Endothelial cell of umbilical vein (primary cell): ENCODE measurements around the gene TOR4A. TPM values are rescaled to one million over a fixed set of nuclear protein-coding genes. Genes with fewer than 3 reads are reported as not detected.

Experiments
- BruUV-seq: library from RNA; stranded (reverse); fragments of 400-500 nt; replicated peaks from 2 replicates; lab custom pipeline; 2021; lab: Mats Ljungman, UMichigan
- CTCF ChIA-PET: fragments of 300-600, 350-600 bp; sonication (Branson Sonifier 250); formaldehyde crosslinking; loops from one replicate; lab custom pipeline; 2021; ENCODE audit warnings: antibody characterized with exemption, inconsistent platforms; lab: Charles Lee
- POLR2A ChIA-PET: fragments of 300-600, 350-600 bp; sonication (Branson Sonifier 250); formaldehyde crosslinking; loops from one replicate; lab custom pipeline; 2021; ENCODE audit warnings: antibody characterized with exemption, inconsistent platforms; lab: Charles Lee
- DNase-seq: peaks from one replicate; pipeline ENCODE4 v3.0.0-alpha.2; 2011; ENCODE audit warnings: low read depth, low spot score
- FAIRE-seq: peaks from 2 replicates; lab custom pipeline; 2011; peaks lifted over from hg19 to GRCh38; lab: Jason Lieb, UNC
- H2AFZ ChIP-seq: 2 replicates; pipeline ENCODE4 v1.6.0; 2012; ENCODE audit warnings: low read depth, low read length, control low read depth, inconsistent platforms
- H3K27ac ChIP-seq: 2 replicates; pipeline ENCODE4 v1.5.1; 2011; ENCODE audit warnings: low read depth, mild to moderate bottlenecking, control low read depth, low read length, moderate library complexity; ENCODE audit not compliant: insufficient read depth
- H3K27me3 ChIP-seq, 2 experiments: 2 replicates each; pipeline versions ENCODE4 v1.6.0 to v1.6.1; 2011; ENCODE audit warnings: low read length in 2 of 2, mixed read lengths in 1 of 2; ENCODE audit not compliant: control insufficient read depth in 2 of 2, insufficient read depth in 2 of 2
- H3K36me3 ChIP-seq, 2 experiments: 2 replicates in 1 of 2; 3 replicates in 1 of 2; pipeline ENCODE4 v1.5.1; 2011; ENCODE audit warnings: low read length in 2 of 2, mild to moderate bottlenecking in 1 of 2, moderate library complexity in 1 of 2; ENCODE audit not compliant: control insufficient read depth in 2 of 2, insufficient read depth in 2 of 2; ENCODE audit errors: extremely low read depth in 1 of 2
- H3K4me1 ChIP-seq: 3 replicates; pipeline ENCODE4 v1.5.1; 2011; ENCODE audit warnings: mild to moderate bottlenecking, low read length; ENCODE audit not compliant: control insufficient read depth, insufficient read depth; ENCODE audit errors: extremely low read depth
- H3K4me2 ChIP-seq: 2 replicates; pipeline ENCODE4 v1.6.1; 2011; ENCODE audit warnings: low read length, control low read depth, mixed read lengths; ENCODE audit not compliant: insufficient read depth
- H3K4me3 ChIP-seq, 3 experiments: fragments of 200-600 bp in 1 of 3; sonication (generic), shearing (Covaris generic) in 1 of 3; replicated peaks in 1 of 3; 2 replicates each; pipeline ENCODE4 v1.5.1; 2011 to 2016; ENCODE audit warnings: control low read depth in 3 of 3, low read length in 3 of 3, mild to moderate bottlenecking in 2 of 3, inconsistent platforms in 1 of 3, low read depth in 1 of 3, moderate library complexity in 1 of 3; ENCODE audit not compliant: insufficient read depth in 1 of 3
- H3K79me2 ChIP-seq: 2 replicates; pipeline ENCODE4 v1.6.0; 2012; ENCODE audit warnings: low read length, inconsistent platforms; ENCODE audit not compliant: control insufficient read depth, insufficient read depth
- H3K9ac ChIP-seq: replicated peaks from 2 replicates; pipeline ENCODE3; 2011; ENCODE audit warnings: low read length, control low read depth; ENCODE audit not compliant: insufficient read depth; ENCODE audit errors: extremely low read depth
- H3K9me1 ChIP-seq: replicated peaks from 3 replicates; pipeline ENCODE4 v1.6.0; 2011; ENCODE audit warnings: mild to moderate bottlenecking, low read length; ENCODE audit not compliant: control insufficient read depth, insufficient read depth; ENCODE audit errors: extremely low read depth
- H3K9me3 ChIP-seq: replicated peaks from 2 replicates; pipeline ENCODE4 v1.5.1; 2012; ENCODE audit warnings: low read length, inconsistent platforms; ENCODE audit not compliant: control insufficient read depth, insufficient read depth
- H4K20me1 ChIP-seq: replicated peaks from 2 replicates; pipeline ENCODE3; 2011; ENCODE audit warnings: mild to moderate bottlenecking, low read length; ENCODE audit not compliant: control insufficient read depth, insufficient read depth; ENCODE audit errors: extremely low read depth
- CTCF ChIP-seq, 2 donors: IDR thresholded peaks; 1 replicate in 1 of 2; 2 replicates in 1 of 2; pipeline ENCODE4 v1.5.1; 2011; ENCODE audit warnings: low read length in 2 of 2, mild to moderate bottlenecking in 2 of 2, moderate library complexity in 2 of 2, control low read depth in 1 of 2, inconsistent platforms in 1 of 2, low read depth in 1 of 2; ENCODE audit not compliant: insufficient read depth in 1 of 2; ENCODE audit errors: extremely low read depth in 1 of 2
- EZH2 ChIP-seq: IDR thresholded peaks from 2 replicates; pipeline ENCODE4 v1.6.1; 2012; ENCODE audit warnings: borderline replicate concordance, low read depth, mild to moderate bottlenecking, moderate library complexity, low read length, inconsistent platforms; ENCODE audit not compliant: severe bottlenecking
- FOS ChIP-seq: IDR thresholded peaks from 2 replicates; pipeline ENCODE4 v1.6.1; 2011; ENCODE audit warnings: mild to moderate bottlenecking, low read length, moderate library complexity, borderline replicate concordance; ENCODE audit not compliant: insufficient read depth
- GATA2 ChIP-seq: IDR thresholded peaks from 2 replicates; pipeline ENCODE4 v1.7.0; 2011; ENCODE audit warnings: low read depth, mild to moderate bottlenecking, moderate library complexity, mixed read lengths, low read length; ENCODE audit not compliant: insufficient read length, insufficient read depth
- JUN ChIP-seq: IDR thresholded peaks from 2 replicates; pipeline ENCODE4 v1.6.1; 2011; ENCODE audit warnings: borderline replicate concordance, low read depth; ENCODE audit not compliant: insufficient read length, insufficient read depth
- MYC ChIP-seq: IDR thresholded peaks from one replicate; pipeline ENCODE4 v1.6.1; 2011; ENCODE audit warnings: mild to moderate bottlenecking, low read depth, low read length
- POLR2A ChIP-seq: IDR thresholded peaks from 2 replicates; pipeline ENCODE4 v1.6.1; 2012; ENCODE audit warnings: low read depth, mild to moderate bottlenecking, control low read depth, low read length
- POLR2AphosphoS5 ChIP-seq: IDR thresholded peaks from 2 replicates; pipeline ENCODE4 v1.6.1; 2012; ENCODE audit warnings: low read depth, mild to moderate bottlenecking, control low read depth, low read length, moderate library complexity; ENCODE audit not compliant: insufficient read depth
- dilution Hi-C: fragments of 300-500 bp; cut with MboI; formaldehyde crosslinking; loops from one replicate; pipeline ENCODE4 v1.15.0; 2019; ENCODE audit warnings: low sequenced_read_pairs; ENCODE audit not compliant: extremely low pct_ligation_motif_present
- intact Hi-C: fragments of 100-400 bp; cut with micrococcal nuclease; formaldehyde crosslinking; loops from one replicate; pipeline ENCODE4 v1.10.0; 2022
- polyA plus RNA-seq, 4 experiments: library from polyadenylated mRNA; depleted of rRNA in 3 of 4; stranded (reverse) in 3 of 4; unstranded in 1 of 4; fragments of >200 nt; gene quantifications; 2 replicates each; pipeline versions ENCODE4 v1.2.1 to v1.2.3, GENCODE V29; 2011 to 2012; ENCODE audit warnings: missing spikeins in 1 of 4
- total RNA-seq: library from RNA; stranded (reverse); gene quantifications from 2 replicates; pipeline ENCODE4 v1.2.3, GENCODE V29; 2021

The TOR4A gene
- total and polyA plus RNA-seq, 2 donors (not counting 3 experiments of a cell fraction or from before 2014, with no cell fraction given): 32.4 to 48.0 TPM

- no peaks in the 10 kb centered on the region for H4K20me1 ChIP-seq
- dilution Hi-C loops (no loop called here), intact Hi-C loops (loop anchor here (1.0 kb wide), 3 partner anchors 15 to 33 kb away; no protein-coding TSS in a partner anchor)
- no peak for TF ChIP-seq EZH2
- peak; percentile 70 for TF ChIP-seq POLR2AphosphoS5
- TF ChIP-seq MYC: no peak
- peak; percentile 12 for TF ChIP-seq FOS
- no peak for TF ChIP-seq JUN
- no peak for TF ChIP-seq POLR2A
- no peak for TF ChIP-seq CTCF (IDR thresholded peaks at IDR 0.05; ENCODE audit: extremely low read depth in 1 of 2, insufficient read depth in 1 of 2, low read depth in 1 of 2, low read length in 2 of 2)
- no peak for TF ChIP-seq GATA2
- peak overlapping the region; percentile 83 for H3K27ac ChIP-seq
- peak overlapping the region; percentile 8 for H3K4me2 ChIP-seq
- ChIA-PET POLR2A (interaction anchor here (0.8 to 1.4 kb wide), 4 partner anchors 15 to 19 kb away, joined by 3 to 6 read pairs (median 5); partner anchors contain the start of gene NRARP), CTCF (interaction anchor here (0.7 to 3.2 kb wide), 9 partner anchors 11 to 214 kb away, joined by 3 to 33 read pairs (median 4); partner anchors contain the start of gene NRARP)
- FAIRE-seq: peak; percentile 93
- H3K9ac ChIP-seq: peak overlapping the region; percentile 58
- H3K36me3 ChIP-seq: no peaks in the 10 kb centered on the region
- DNase-seq: peak; percentile 92
- H3K79me2 ChIP-seq: no peaks in the 10 kb centered on the region
- no peaks in the 10 kb centered on the region for H3K9me3 ChIP-seq
- peaks cover 23% of the 10 kb centered on the region for H3K4me1 ChIP-seq
- peak overlapping the region; percentile 78 for H2AFZ ChIP-seq
- no peaks in the 10 kb centered on the region for H3K27me3 ChIP-seq
- no peaks in the 10 kb centered on the region for H3K9me1 ChIP-seq
- no TSS peak for BruUV-seq
- H3K4me3 ChIP-seq: no peak overlapping the region
These were observed 43.2 kb downstream of the TOR4A start for GRCh38 chr9:137320555-137321384.
